ENCODE results near the gene NNMT. TPM values are rescaled to one million over a fixed set of nuclear protein-coding genes. Genes with fewer than 3 reads are reported as not detected.

The NNMT gene
- polyA plus RNA-seq, 1 donor from 2014 or later: not detected

DNA sequence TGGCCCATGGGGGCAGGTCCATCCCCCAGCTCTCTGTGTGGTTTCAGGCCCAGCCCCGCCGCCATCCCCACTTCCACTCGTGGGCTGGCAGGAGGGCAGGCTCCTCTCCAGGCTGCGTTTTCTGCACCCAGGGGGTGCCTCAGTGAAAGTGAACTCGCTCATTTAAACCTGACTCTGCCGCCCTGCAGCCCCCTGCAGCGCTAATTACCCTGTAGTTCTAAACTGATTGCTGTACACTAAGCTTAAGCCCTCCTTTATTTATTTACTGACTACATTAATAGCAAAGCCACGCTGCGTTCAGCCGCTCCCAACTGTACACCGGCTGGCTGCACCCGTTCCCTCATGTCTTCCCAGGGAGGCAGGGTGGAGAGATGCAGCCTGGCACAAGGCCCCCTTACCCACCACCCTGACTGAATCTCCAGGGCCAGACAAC is 36.6 kb upstream of the NNMT start:
- no peaks in the 10 kb centered on the region for H3K27me3 ChIP-seq (ENCODE audit: insufficient read depth, low read depth, low read length)
- no peak overlapping the region for H3K9ac ChIP-seq (ENCODE audit: low read length)
- no peak overlapping the region for H3K4me3 ChIP-seq (ENCODE audit: low read length)
- no peak overlapping the region for H3K4me2 ChIP-seq (ENCODE audit: low read length)
- no peaks in the 10 kb centered on the region for H3K79me2 ChIP-seq (replicated peaks; ENCODE audit: insufficient read depth, low read length)
- no peak for TF ChIP-seq EP300 (conservative IDR thresholded peaks at IDR 0.05; ENCODE audit: poor library complexity, severe bottlenecking)
- no peak for TF ChIP-seq REST (IDR thresholded peaks at IDR 0.05; ENCODE audit: borderline replicate concordance)
- no peak for TF ChIP-seq SMC3 (conservative IDR thresholded peaks at IDR 0.05; ENCODE audit: poor library complexity)
- no peak for TF ChIP-seq MXI1 (conservative IDR thresholded peaks at IDR 0.05; ENCODE audit: poor library complexity, severe bottlenecking)
- TF ChIP-seq POLR2AphosphoS5 (IDR thresholded peaks at IDR 0.05): no peak
- no peak for TF ChIP-seq TAF1 (IDR thresholded peaks at IDR 0.05; ENCODE audit: low read depth)
- no peak for TF ChIP-seq EZH2 (IDR thresholded peaks at IDR 0.05; ENCODE audit: borderline replicate concordance, insufficient read depth, low read length, poor library complexity, severe bottlenecking)
- TF ChIP-seq CTCF (IDR thresholded peaks at IDR 0.05; ENCODE audit: poor library complexity, severe bottlenecking): no peak
- TF ChIP-seq RAD21 (conservative IDR thresholded peaks at IDR 0.05): no peak
- no peak overlapping the region for H2AFZ ChIP-seq (ENCODE audit: low read depth, low read length)
- no peaks in the 10 kb centered on the region for H3F3A ChIP-seq (ENCODE audit: insufficient read depth, low read length, poor library complexity, severe bottlenecking)
- H3K36me3 ChIP-seq (ENCODE audit: insufficient read depth, low read length): no peaks in the 10 kb centered on the region
- H4K20me1 ChIP-seq (ENCODE audit: insufficient read depth): no peaks in the 10 kb centered on the region
- no peaks in the 10 kb centered on the region for H3K9me2 ChIP-seq (ENCODE audit: insufficient read depth, low read length)
- H3K27ac ChIP-seq (ENCODE audit: low read length): no peak overlapping the region
- H3K9me3 ChIP-seq (ENCODE audit: low read length): no peaks in the 10 kb centered on the region

DNA sequence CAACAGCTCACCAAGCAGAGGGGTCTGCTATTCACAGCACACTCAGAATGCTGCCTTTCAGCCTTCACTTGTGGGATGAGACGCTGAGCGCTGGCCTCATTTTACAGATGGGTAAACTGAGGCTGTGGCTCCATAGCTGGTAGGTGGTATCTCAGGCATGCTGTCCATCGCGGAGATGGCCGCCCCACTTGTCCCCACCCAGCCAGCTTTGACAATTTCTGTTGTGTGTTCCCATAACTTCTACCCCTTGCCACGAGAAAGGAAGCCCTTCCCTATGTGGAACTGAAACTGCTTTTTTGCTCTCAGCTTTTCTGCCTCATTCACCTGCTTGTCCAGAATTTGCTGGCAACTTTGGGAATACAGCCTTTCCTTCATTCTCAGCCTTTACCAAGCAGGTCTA is 36.1 kb upstream of the NNMT start:
- Histone ChIP-seq H4K20me1 (ENCODE audit: insufficient read depth) (no peaks in the 10 kb centered on the region), H3K9ac (ENCODE audit: low read length) (no peak overlapping the region), H3F3A (ENCODE audit: insufficient read depth, low read length, poor library complexity, severe bottlenecking) (no peaks in the 10 kb centered on the region), H3K27ac (ENCODE audit: low read length) (no peak overlapping the region), H3K9me2 (ENCODE audit: insufficient read depth, low read length) (no peaks in the 10 kb centered on the region), H3K4me2 (ENCODE audit: low read length) (no peak overlapping the region), H3K36me3 (ENCODE audit: insufficient read depth, low read length) (no peaks in the 10 kb centered on the region), H2AFZ (ENCODE audit: low read depth, low read length) (no peak overlapping the region), H3K79me2 (replicated peaks; ENCODE audit: insufficient read depth, low read length) (no peaks in the 10 kb centered on the region), H3K4me3 (ENCODE audit: low read length) (no peak overlapping the region), H3K27me3 (ENCODE audit: insufficient read depth, low read depth, low read length) (no peaks in the 10 kb centered on the region), H3K9me3 (ENCODE audit: low read length) (no peaks in the 10 kb centered on the region)
- no peak for TF ChIP-seq EZH2 (IDR thresholded peaks at IDR 0.05; ENCODE audit: borderline replicate concordance, insufficient read depth, low read length, poor library complexity, severe bottlenecking)
- TF ChIP-seq SMC3 (conservative IDR thresholded peaks at IDR 0.05; ENCODE audit: poor library complexity): no peak
- no peak for TF ChIP-seq RAD21 (conservative IDR thresholded peaks at IDR 0.05)
- no peak for TF ChIP-seq MXI1 (conservative IDR thresholded peaks at IDR 0.05; ENCODE audit: poor library complexity, severe bottlenecking)
- no peak for TF ChIP-seq REST (IDR thresholded peaks at IDR 0.05; ENCODE audit: borderline replicate concordance)
- TF ChIP-seq TAF1 (IDR thresholded peaks at IDR 0.05; ENCODE audit: low read depth): no peak
- no peak for TF ChIP-seq EP300 (conservative IDR thresholded peaks at IDR 0.05; ENCODE audit: poor library complexity, severe bottlenecking)
